GM04503 (cell line): ENCODE results near the gene EOMES.
A peak's percentile ranks its signal among the peaks of the same experiment; 100 is the strongest.

Source experiments
- DNase-seq: peaks from one replicate; pipeline ENCODE4 v3.0.0-alpha.2; 2012; ENCODE audit warnings: low read depth

EOMES gene

GRCh38 chr3:27720899-27721716 lies 1.0 kb downstream of the EOMES start:
- no peak for DNase-seq

GRCh38 chr3:27719314-27720003 lies 2.7 kb downstream of the EOMES start:
- DNase-seq: no peak

GRCh38 chr3:27718459-27718858 lies 3.7 kb downstream of the EOMES start:
- no peak for DNase-seq

GRCh38 chr3:27717200-27717852 lies 4.8 kb downstream of the EOMES start:
- no peak for DNase-seq

GRCh38 chr3:27716309-27716708 lies 5.8 kb downstream of the EOMES start:
- no peak for DNase-seq

- DNase-seq: no peak
These were observed 6.3 kb downstream of the EOMES start for GRCh38 chr3:27715863-27716262.

GRCh38 chr3:27715454-27715806 lies 6.7 kb downstream of the EOMES start:
- no peak for DNase-seq

GRCh38 chr3:27714692-27715453 lies 7.2 kb downstream of the EOMES start:
- no peak for DNase-seq

GRCh38 chr3:27714146-27714526 lies 8.0 kb downstream of the EOMES start:
- DNase-seq: no peak

- DNase-seq: no peak
These were observed 8.5 kb downstream of the EOMES start for GRCh38 chr3:27713435-27714145.

- no peak for DNase-seq
These were observed 9.1 kb downstream of the EOMES start for GRCh38 chr3:27713078-27713423.

GRCh38 chr3:27712136-27713077 lies 9.7 kb downstream of the EOMES start:
- no peak for DNase-seq

- DNase-seq: no peak
These were observed 13.9 kb downstream of the EOMES start for GRCh38 chr3:27708250-27708649.

GRCh38 chr3:27699067-27699466 lies 23.1 kb downstream of the EOMES start:
- no peak for DNase-seq

GRCh38 chr3:27696906-27697305 lies 25.2 kb downstream of the EOMES start:
- no peak for DNase-seq

- DNase-seq: no peak
These were observed 26.5 kb downstream of the EOMES start for GRCh38 chr3:27695636-27696035.

GRCh38 chr3:27688053-27688452 lies 34.1 kb downstream of the EOMES start:
- no peak for DNase-seq

- DNase-seq: peak; percentile 74
These were observed 35.5 kb downstream of the EOMES start for GRCh38 chr3:27686642-27687041.

- no peak for DNase-seq
These were observed 36.6 kb downstream of the EOMES start for GRCh38 chr3:27685474-27685873.

GRCh38 chr3:27684302-27684701 lies 37.8 kb downstream of the EOMES start:
- no peak for DNase-seq

GRCh38 chr3:27681249-27681748 lies 40.8 kb downstream of the EOMES start:
- DNase-seq: peak; percentile 61
